GM21390 (cell line): ENCODE results near the gene CD52.
"Not testable (repeated sequence)": the region's sequence is repeated elsewhere in the genome, so short reads cannot be mapped to it uniquely, and the experiment has no call there.

Experiments used
- ATAC-seq: cut with Tn5 transposase; IDR thresholded peaks from one replicate; pipeline ENCODE4 v1.9.1; 2021; ENCODE audit not compliant: unreplicated experiment

The CD52 gene

DNA sequence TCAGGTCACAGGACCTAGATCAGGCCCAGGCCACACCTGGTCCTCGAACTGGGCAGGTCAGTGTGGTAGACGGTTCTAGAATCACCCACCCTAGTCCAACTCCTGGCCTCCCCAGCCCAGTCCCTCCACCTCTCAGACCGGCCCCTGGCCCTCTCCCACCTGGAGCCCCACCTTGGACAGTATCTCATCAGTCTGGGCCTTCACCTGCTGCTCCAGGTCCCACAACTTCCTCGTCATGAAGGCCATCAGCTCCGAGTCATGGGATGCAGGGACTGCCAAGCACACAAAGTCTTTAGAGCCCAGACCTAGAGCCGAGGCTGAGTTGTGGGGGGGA is 20.0 kb upstream of the CD52 start:
- ATAC-seq: no peak

DNA sequence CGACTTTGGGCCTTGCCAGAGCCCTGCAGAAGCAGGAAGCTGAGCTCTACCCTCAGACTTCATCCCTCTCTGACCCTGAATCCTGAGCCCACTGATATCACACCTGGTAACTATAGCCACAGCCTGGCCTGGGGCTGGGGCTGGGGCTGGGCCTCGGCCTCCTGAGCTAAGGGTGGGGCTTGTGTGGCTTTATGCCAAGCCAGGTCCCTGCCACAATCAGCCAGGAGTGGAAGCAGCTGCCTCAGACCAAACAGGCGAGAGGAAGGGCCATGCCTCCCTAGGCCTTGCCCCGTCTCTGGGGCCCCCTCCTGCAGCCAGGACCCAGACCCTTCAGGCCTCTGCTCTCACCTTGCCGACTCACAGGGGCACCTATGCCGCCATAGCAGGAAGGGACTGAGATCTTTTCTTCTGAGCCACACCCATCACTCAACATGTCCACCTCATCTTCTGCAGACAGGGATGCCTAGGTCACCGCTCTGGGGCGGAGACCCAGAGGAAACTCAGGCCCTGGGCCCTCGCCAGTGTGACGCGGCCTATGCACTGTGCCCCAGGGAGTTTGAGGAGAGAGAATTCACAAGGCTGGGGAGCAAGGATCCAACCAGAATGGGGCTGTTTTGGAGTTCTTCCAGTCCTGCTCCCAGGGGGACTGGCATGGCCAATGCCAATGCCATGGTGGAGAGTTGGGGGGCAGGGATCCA is 17.0 kb upstream of the CD52 start:
- no peak for ATAC-seq

DNA sequence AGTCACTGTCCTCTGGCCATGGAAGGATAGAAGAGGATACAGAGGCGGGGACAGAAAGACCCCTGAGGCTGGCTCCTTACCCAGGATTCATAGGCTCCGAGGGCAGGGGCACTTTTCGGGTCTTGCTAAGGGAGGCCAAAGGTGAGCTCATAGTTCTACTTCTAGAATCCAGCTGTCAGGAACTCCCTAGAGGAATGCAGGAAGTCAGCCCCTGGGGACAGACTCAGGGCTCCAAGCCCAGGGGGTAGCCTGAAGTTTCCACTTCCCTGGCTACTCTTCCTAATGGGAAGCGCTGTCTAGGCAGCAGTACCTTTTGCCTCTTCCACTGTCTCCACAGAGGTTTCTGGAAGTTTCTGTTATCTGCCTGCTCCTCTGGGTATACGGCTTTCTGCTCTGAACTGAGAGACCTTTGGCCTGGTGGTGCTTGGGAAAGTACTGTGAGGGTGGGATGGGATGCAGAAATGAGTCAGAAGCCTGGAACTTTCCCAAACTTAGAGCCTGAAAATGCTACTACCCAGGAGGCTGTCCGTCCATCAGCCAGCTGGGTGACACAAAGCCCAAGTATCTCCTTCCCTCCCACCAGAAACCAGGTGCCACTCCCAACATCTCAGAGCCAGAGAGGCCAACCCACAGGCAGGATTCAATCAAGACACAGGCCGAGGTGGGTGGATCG is 14.9 kb upstream of the CD52 start:
- no peak for ATAC-seq

DNA sequence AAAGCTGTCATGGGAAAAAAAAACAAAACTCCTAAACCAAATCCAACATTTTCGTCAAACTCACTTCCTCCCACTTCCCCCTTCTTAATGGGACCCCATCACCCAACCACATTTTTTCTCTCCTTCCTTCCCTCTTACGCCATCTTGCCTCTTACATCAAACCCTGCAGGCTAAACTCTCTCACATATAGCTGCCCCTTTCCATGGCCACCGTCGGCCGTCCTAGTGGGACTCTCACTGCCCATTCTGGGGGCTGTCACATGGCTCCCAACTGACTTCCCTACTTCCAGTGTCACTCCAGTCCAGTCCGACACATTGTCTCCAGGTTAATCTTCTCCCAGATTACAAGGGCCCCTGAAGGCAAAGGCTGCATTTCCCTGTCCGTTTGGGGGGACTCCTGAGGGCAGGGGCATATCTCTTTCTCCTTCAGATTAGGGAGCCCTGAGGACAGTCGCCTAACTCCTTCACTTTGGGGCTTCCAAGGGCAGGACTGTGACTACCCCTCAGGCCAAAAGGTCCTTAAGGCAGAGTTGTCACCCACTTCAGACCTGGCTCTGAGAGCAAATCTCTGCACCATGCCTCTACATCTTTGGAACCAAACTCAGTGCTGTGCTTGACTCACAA is 12.0 kb upstream of the CD52 start:
- no peak for ATAC-seq

DNA sequence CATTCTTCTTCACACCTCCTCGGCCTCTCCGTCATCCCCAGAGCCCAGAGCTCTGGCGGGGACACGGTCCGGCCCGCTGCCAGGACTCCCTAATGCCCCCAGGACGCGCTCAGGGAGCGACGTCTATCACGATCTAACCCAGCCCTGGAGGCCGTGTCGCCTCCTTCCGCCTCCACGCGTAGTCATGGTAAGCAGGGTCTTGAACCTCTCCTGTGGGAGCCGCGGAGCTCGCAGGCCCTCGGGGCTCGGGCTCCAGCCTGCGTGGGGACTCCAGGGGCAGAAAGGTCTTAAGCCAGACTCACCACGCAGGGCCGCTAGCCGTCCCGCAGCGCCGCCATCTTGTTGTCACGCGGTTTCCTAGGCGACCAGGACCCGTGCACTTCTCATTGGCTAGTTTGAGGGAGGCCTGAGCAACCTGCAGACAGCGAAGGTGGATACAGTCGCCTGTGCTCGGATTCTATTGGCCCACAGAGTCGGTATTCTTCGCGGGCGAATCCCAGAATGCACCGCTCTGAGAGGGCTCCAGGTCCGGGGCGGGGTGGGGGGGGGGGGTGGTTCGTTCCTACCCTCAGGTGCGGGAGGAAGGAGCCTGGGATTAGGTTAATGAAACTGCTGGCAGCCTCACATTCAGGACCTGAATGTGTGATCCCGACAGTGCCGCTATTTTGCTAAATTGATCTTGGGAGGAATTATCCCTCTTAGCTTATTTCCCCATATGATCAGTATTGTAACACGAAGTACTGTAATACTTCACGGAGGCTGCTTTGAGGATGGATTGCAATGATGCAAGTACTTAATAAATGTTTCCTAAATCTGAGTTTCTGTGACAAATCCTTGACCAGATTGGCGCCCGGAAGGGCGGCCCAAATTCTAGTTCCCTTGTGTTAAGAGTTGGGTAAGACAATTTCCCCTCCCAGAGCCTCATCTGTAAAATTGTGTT is 11.2 kb upstream of the CD52 start, which contains the start of gene UBXN11:
UBXN11 (minus strand) TSS at position 347 of the 940 bp plus-strand sequence. CDS start 3,753 bp downstream, outside the sequence.
- peak; percentile 98 for ATAC-seq

DNA sequence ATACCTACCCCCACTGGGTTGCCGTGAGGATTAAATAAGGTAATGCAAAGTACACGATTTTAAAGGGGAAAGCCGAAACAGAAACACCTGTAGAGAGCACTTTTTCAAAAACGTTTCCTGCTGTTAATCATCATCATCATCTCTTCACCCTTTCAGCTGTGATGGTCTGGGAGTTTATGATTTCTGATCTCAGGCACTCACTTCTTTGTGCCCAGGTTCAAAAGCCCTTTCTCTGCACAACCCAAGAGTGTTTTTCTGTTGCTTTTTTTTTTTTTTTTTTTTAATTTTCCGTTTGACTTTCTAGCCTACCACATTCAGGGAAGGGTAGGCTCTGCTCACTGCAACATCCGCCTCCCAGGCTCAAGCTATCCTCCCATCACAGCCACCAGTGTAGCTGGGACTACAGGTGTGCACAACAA is 10.4 kb upstream of the CD52 start:
- ATAC-seq: no peak

DNA sequence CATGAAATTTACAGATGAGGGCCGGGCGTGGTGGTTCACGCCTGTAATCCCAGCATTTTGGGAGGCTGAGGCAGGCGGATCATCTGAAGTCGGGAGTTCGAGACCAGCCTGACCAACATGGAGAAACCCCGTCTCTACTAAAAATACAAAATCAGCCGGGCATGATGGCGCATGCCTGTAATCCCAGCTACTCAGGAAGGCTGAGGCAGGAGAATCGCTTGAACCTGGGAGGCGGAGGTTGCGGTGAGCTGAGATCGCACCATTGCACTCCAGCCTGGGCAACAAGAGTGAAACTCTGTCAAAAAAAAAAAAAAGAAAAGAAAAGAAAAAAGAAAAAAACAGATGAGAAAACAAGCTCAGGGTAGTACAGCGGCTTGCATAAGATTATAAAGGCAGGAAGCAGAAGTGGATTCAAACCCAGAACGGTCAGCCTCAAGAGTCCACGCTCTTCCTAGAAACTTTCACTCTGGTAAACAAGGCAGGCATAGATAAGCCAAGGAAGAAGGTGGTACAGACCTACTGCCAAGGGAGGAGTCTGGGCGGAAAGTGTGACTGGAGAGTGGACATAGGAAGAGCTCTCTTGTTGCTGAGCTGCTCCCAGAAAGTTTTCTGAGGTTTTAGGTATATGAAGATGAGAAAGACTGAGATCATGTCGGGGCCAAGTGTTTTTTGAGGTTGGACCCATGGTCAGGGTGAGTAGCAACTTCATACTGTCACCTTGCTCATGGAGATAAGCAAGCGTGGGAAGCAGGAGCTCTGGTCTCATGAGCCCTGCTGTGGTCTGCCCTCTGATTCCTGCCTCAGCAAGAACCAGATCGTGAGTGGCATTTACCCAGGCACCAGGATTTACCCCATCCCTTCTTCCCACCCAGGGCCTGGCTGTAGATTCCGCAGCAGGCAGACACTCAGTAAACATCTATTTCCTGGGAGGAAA is 9.5 kb upstream of the CD52 start:
- ATAC-seq: not testable (repeated sequence)

DNA sequence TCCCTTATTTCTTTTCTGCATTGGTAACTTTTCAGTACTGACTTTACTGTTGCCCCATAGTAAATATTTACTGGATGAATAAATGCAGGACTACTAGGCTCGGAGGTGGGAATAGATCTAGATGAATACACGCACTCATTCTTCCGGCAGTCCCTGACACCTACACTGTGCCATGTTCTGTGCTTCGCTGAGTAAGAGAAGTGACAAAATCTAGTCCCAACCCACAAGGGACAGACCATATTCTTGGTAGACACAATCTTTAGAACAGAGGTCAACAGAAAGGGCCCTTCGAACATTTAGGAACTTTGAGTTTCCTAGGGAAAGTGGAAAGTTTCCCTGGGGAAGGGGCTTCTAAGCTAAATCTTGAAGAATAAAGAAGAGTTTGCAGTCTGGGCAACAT is 3.3 kb upstream of the CD52 start:
- ATAC-seq: no peak

DNA sequence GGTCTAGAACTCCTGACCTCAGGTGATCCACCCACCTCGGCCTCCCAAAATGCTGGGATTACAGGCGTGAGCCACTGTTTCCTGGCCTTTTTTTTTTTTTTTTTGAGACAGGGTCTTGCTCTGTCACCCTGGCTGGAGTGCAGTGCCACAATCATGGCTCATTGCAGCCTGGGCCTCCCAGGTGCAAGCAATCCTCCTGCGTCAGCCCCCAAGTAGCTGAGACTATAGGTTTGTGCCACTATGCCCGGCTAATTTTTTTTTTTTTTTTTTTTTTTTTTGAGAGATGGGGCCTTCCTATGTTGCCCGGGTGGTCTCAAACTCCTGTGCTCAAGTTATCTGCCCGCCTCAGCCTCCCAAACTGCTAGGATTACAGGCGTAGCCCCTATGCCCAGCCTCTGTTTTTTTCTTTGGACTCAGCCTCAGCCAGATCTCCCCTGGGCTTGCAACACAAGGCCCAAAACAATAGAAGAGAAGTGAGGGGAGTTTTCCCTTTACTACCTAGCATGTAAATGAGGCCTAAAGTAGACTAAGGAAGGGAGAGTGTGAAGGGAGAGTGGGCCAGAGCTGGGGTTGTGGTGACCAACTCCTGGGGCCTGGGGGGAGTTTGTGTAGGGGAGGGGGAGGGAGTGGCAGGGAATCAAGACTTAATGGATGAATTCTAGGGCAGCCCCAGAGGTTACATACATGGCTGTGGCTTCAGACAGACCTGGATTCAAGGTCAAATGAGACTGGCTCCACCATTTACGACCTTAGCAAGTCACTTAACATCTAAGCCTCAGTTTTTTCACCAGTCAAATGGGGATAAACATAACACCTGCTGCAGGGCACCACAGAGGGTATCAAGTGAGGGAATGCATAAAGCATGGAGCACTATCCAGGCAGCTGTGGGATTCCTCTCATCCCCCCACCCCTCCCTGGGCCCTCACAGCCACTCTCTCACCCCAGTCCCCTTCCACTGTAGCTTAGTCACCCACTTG is 1.6 kb upstream of the CD52 start:
- no peak for ATAC-seq

DNA sequence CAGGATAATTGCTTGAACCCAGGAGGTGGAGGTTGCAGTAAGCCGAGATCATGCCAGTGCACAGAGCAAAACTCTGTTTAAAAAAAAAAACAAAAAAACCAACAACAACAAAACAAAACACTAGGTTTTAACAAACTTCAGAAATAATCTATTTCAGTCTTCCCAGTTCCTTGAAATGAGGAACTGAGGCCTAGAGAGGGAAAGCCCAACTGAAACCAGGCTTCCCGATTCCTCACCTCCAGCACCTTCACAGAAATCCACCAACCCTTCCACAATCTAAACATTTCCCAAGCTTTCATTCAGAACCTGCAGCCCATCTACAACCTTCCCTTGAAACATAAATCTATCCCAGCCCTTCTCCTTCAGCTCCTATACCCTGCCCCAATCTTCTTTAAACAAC is 612 bp upstream of the CD52 start:
- ATAC-seq: no peak

DNA sequence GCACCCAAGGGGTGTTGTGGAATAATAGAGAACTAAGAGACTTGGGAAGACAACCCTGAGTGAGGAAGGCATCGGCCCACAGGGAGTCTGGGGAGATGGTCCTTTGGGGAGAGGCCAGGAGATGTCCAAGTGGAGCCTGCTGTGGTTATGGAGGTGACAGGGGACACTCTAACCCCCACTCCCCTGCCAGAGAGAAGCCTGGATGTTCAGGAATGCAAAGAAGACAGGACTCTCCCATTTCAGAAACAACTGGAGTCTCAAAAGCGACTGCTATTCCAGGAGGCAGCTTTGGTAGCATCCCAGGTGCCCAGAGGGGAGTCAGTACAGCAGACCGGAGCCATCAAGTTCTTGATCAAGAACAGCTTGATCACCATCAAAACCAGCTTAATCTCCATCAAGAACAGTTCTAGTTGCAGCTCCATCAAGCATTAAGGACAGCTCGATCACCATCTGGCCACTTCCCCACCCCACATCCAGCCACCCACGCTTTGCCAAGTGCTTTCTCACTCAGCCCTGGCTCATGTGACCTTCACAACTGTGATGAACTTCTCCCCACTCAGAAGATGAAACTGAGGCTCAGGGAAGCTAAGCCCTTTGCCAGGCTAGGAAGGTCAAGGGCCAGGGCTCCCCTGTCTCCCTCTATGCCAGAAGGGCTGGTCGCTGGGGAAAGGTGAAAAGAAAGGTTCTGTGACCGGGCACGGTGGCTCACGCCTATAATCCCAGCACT is 743 bp downstream of the CD52 start:
- ATAC-seq: no peak

DNA sequence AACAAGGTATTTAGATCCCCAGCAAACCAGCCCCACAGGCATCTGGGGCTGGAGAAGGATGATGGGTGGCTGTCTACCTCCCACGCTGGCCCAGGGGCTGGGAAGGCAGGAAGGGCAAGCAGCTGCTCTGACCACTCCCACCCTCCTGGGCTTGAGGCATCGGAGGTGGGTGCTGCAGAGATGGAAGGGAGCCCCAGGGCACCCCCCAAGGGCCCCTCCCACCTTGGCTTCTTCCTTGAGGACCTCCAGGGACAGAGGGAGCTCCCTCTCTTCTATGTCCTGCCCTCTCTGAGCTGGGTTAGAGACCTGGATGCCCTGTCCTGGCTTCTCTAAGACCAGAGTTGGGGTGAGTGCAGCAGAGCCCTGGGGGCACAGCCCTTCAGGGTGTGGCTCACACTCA is 3.1 kb downstream of the CD52 start:
- ATAC-seq: no peak

DNA sequence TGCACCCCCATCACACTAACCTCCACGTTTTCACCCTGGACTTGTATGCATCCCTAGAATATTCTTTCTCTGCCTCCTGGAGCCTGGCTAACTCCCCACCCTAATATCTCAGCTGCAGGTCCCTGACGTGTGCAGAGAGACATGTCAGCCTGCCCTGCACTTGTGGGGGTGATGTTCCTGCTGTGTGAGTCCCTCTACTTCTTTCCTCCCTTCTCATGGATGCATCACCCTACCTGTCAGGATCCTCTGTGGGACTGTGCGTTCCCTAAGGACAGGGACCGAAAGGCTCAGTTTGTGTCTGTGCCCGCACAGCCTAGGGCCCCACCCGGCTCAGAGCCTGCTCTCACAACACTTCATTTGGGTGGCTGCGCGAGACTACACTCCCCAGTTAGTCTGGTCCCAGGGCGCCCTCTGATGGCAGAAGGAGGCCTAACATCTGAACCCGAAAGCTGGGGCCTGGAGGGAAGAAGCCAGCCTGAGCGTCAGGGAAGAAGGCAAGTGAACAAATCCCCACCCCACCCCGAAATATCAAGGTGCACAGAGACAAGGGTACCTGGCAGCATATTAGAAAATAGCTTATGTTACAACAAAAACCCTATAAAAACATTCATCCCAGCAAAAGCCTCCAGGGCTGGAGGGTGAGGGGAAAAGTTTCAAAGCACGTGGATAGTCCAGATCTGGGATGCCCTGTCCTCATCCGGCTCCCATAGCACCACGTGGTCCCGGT is 3.7 kb downstream of the CD52 start:
- ATAC-seq: peak; percentile 34

DNA sequence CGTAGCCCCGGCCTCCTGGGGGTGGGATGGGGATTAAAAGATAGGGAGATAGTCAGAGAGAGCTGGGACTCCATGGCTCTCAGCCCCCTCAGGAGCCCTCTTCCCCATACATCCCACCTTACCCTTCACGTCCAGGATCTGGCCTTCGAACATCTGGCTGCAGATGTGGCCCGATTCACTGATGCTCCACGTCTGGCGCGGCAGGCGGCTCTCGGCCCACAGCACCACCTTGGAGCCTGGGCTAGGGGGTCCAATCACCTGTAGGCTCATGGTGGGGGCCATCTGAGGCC is 4.2 kb downstream of the CD52 start:
- no peak for ATAC-seq

DNA sequence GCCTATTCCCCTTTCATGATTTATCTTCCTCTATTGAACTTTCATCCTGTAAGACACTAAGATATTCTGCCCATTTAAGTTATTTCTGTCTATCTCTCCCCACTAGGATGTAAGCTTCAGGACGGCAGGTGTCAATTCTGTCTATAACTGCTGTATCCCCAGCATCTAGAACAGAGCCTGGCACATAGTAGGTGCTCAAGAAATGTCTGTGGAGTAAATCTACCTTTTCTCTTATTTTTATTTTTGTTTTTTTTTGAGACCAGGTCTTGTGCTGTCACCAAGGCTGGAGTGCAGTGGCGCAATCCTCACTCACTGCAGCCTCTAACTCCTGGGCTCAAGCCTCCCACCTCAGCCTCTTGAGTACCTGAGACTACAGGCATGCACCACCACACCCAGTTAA is 5.6 kb downstream of the CD52 start:
- ATAC-seq: no peak

DNA sequence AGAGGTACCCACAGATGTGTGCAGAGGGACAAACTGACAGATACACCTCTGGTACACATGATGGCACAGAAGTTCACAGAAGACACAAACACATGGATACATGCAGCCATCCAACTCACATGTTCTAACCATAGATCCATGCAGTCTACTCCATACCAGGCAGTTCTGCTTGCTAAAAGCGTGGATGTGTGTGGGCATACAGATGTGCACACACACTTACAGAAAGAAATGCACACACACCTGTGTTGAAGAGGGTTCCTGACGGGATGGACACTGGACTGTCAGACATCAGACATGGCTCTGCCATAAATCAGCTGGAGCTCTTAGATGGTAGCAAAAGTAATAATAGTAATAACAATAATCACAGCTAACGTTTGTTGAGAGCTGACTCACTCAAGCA is 6.8 kb downstream of the CD52 start:
- ATAC-seq: no peak

DNA sequence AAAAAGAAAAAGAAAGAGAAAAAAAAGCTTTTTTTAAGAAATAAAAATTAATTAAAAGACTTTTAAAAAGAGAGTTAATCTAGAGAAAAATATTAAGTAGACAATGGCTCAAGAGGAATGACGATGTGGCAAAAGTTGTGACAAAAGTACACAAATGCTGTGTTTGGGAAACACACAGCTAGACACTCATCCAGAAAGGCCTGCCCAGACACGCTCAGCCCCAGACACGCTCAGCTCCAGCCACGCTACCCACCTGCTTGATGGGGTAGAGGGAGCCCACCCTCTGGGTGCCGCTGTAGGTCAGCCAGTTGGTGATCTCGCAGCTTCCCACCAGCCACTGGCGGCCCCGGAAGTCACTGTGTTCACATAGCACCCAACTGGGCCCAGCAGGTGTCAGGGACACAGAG is 10.2 kb downstream of the CD52 start:
- no peak for ATAC-seq

DNA sequence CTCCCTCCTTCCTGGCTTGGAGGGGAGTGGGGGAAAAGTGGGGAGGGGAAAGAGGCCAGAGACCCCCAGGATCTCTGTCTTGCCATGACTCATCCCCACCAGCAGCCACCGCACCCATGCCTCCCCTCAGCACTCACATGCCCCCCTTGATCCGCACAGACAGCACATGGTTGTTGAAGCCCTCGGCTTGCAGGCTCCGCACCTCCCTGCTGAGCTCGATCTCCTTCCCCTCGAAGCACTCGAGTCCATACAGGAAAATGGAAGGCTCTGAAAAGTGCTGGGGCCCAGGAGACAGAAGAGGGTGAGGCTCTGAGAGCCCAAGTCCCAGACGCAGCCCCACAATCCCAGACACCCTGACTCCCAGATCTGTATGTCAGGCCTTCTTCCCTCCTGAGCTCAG is 10.8 kb downstream of the CD52 start:
- no peak for ATAC-seq
